Activated CD4-positive, alpha-beta T cell treated with anti-CD3 and anti-CD28 coated beads, Interleukin-2, amount 50 U/mL, for 24 hours (primary cell): ENCODE results near the gene LY6G5B.

Source experiments
- DNase-seq, 2 donors: peaks; one replicate each; pipeline ENCODE4 v3.0.0-alpha.2; 2020; ENCODE audit warnings: low read depth in 1 of 2, low spot score in 1 of 2

LY6G5B gene

GRCh38 chr6:31640612-31641011, 29.2 kb upstream of the LY6G5B start:
- DNase-seq: no peak

- no peak for DNase-seq
These were observed 28.4 kb upstream of the LY6G5B start for GRCh38 chr6:31641370-31641769.

- no peak for DNase-seq
These were observed 26.8 kb upstream of the LY6G5B start for GRCh38 chr6:31642798-31643570.

GRCh38 chr6:31643818-31644454, 25.8 kb upstream of the LY6G5B start:
- no peak for DNase-seq

- no peak for DNase-seq
These were observed 24.5 kb upstream of the LY6G5B start for GRCh38 chr6:31645325-31645724.

GRCh38 chr6:31651602-31652191, 18.1 kb upstream of the LY6G5B start:
- no peak for DNase-seq

GRCh38 chr6:31652925-31653724, 16.7 kb upstream of the LY6G5B start:
- peak in 1 of 2 donors; percentile 80 for DNase-seq

GRCh38 chr6:31654574-31655348, 15.0 kb upstream of the LY6G5B start:
- DNase-seq: no peak

GRCh38 chr6:31655349-31656237, 14.2 kb upstream of the LY6G5B start, which contains the start of gene APOM:
TSS of gene APOM (plus strand) at chr6:31655894. CDS start at chr6:31655967, 73 bp downstream.
- DNase-seq: no peak

GRCh38 chr6:31657406-31658157, 12.2 kb upstream of the LY6G5B start:
- DNase-seq: no peak

GRCh38 chr6:31658158-31658688, 11.6 kb upstream of the LY6G5B start:
- no peak for DNase-seq

GRCh38 chr6:31658983-31659648, 10.7 kb upstream of the LY6G5B start:
- no peak for DNase-seq

- no peak for DNase-seq
These were observed 10.0 kb upstream of the LY6G5B start for GRCh38 chr6:31659649-31660380.

- peak; percentile 32 to 63 for DNase-seq
These were observed 9.2 kb upstream of the LY6G5B start, which contains the start of gene C6orf47 for GRCh38 chr6:31660381-31661261. TSS of gene C6orf47 (minus strand) at chr6:31660778. CDS start at chr6:31659947, 831 bp downstream.

GRCh38 chr6:31661262-31662123, 8.3 kb upstream of the LY6G5B start:
- no peak for DNase-seq
